NB4 (cell line): Measurements from ENCODE around the gene ENTPD6.

Experiments used
- POLR2A ChIP-seq: IDR thresholded peaks from 2 replicates; pipeline ENCODE4 v1.6.1; 2011; ENCODE audit warnings: mild to moderate bottlenecking; ENCODE audit not compliant: insufficient read length; ENCODE audit errors: extremely low read depth
- TF ChIP-seq, protein P1 (sequence below): IDR thresholded peaks from one replicate; pipeline ENCODE4 v1.5.1; 2012; ENCODE audit warnings: low read depth, low read length
- TF ChIP-seq, protein P2 (sequence below): IDR thresholded peaks from 2 replicates; pipeline ENCODE4 v1.6.1; 2011; ENCODE audit warnings: low read depth, low read length

DNA sequence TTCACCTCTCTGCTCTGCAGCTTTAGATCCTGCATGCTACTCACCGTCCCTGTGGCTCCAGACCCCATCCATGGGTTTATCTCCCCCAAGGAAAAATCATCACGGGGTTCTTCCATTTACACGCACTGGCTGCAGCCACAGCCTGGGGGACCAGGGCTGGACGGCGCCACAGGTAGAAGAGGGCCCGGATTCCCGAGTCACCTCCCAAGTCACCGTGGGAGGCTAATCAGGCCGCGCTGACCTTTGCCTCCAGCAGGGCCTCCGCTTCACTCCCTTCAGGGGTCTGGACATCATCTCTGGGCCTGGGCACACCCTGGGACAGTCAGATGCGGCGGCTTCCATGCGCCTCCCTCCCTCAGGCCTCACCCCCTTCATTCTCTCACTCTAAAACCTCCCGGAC lies 47.8 kb upstream of the ENTPD6 start:
- TF ChIP-seq, protein P1, sequence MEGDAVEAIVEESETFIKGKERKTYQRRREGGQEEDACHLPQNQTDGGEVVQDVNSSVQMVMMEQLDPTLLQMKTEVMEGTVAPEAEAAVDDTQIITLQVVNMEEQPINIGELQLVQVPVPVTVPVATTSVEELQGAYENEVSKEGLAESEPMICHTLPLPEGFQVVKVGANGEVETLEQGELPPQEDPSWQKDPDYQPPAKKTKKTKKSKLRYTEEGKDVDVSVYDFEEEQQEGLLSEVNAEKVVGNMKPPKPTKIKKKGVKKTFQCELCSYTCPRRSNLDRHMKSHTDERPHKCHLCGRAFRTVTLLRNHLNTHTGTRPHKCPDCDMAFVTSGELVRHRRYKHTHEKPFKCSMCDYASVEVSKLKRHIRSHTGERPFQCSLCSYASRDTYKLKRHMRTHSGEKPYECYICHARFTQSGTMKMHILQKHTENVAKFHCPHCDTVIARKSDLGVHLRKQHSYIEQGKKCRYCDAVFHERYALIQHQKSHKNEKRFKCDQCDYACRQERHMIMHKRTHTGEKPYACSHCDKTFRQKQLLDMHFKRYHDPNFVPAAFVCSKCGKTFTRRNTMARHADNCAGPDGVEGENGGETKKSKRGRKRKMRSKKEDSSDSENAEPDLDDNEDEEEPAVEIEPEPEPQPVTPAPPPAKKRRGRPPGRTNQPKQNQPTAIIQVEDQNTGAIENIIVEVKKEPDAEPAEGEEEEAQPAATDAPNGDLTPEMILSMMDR = no peak
- no peak for TF ChIP-seq POLR2A
- TF ChIP-seq, protein P2, sequence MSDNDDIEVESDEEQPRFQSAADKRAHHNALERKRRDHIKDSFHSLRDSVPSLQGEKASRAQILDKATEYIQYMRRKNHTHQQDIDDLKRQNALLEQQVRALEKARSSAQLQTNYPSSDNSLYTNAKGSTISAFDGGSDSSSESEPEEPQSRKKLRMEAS = no peak
